SW480 (cell line): Measurements from ENCODE around the gene MLLT11.
"Not testable (repeated sequence)": the region's sequence is repeated elsewhere in the genome, so short reads cannot be mapped to it uniquely, and the experiment has no call there.

Source experiments
- DNase-seq: peaks from one replicate; pipeline ENCODE4 v3.0.0-alpha.2; 2016; ENCODE audit warnings: low spot score

The MLLT11 gene

GRCh38 chr1:151056149-151056548, 4.0 kb upstream of the MLLT11 start:
- DNase-seq = no peak

DNA sequence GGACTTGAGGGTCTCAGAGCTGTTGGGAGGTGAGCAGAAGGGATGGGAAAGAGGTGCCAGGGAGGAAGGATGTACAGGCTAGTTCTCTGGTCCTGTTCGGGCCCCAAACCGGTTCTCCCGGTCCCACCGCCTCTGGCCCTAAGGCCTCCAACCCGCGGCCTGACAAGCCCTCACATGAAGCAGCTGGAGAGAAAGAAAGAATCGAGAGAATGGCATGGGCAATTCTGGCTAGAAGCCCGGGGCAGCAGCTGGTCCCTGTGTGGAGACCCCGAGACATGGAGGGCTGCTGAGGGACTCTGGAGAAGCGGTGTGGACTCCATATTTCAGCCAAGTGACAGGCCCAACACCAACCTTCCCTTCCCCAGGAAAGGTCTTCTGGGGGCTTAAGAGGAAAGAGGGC, 1.5 kb upstream of the MLLT11 start:
- DNase-seq = no peak

DNA sequence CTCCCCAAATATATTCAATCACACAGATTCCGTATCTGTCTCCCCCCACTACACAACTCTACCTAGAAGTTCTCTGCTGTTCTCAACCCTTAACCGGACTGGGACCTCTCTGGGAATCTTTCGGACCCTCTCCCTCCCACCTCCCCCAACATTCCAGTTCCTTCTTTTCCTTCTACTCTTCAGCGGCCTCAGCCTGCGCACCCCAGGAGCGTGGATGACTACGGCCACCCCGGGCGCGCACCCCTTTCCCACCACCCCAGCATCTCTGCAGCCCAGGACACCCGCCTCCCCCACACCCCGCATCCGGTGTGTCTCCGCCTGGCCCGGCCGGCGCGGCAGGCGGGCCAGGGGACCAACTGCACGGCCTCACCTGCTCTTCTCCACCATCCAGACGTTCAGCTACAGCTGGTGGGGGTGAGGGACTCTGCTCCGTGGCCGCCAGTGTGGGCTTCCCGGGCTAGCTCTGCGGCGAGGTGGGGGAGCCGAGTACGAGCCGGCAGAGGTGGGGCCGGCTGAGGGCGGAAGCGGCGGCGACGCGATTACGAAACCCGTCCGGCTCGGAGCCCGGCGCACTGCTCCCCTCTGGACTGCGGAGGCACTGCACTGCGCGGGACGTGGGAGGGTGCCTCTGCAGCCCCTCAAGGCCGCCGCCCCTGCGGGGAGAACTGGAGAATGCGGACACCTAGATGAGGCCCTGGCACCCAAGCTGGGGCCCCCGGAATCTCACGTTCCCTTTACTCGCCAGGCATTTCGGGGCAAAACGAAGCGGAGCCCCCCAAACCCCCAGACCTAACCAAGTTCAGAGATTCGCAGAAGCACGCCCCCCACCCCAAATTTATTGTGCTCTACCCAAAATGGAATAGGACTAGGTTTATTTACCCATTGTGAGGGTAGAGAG, 839 bp upstream of the MLLT11 start, which contains the start of gene CDC42SE1:
CDC42SE1 (minus strand) TSS at position 514 of the 898 bp plus-strand sequence. CDS start 3,892 bp downstream, outside the sequence.
- peak; percentile 83 for DNase-seq

- DNase-seq = no peak
These were observed 642 bp downstream of the MLLT11 start for GRCh38 chr1:151060657-151061421.

GRCh38 chr1:151061704-151062103, 1.5 kb downstream of the MLLT11 start:
- DNase-seq = no peak

DNA sequence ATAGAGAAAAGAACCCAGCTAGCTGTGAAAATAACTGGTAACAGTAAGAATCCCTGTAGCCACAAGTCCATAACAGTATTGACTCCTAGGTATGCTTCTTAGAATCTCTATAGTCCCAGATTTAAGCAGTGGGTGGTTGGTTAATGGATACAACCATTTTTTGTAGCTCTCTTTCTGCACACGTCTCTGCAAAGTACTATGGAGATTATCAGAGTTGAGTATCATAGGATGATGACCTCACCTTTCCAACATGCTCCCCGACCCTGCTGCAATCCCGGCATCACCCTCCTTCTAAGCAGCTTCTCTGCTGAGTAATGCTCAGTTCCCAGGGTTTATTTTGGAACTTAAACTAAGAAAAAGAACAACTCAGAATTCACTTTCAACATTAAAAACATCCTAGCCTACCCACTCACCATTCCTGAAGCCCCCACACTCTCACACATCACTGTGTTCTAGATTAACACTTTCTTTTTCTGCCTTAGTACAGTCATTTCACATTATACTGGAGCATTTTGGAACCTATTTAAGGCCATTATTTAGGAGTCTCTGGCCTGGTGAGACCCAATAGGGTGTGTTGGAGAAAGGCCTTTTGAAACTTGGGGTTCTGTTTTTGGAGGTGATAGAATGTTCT, 2.7 kb downstream of the MLLT11 start:
- no peak for DNase-seq

- no peak for DNase-seq
These were observed 5.0 kb downstream of the MLLT11 start for GRCh38 chr1:151065089-151065645.

DNA sequence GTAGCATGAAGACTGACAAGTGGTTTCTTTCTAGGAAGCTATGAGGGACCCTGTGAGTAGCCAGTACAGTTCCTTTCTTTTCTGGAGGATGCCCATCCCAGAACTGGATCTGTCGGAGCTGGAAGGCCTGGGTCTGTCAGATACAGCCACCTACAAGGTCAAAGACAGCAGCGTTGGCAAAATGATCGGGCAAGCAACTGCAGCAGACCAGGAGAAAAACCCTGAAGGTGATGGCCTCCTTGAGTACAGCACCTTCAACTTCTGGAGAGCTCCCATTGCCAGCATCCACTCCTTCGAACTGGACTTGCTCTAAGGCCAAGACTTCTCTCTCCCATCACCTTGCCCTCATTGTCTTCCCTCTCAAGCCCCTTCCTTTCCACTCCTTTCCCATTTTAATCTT, 7.0 kb downstream of the MLLT11 start:
- no peak for DNase-seq

GRCh38 chr1:151069103-151069486, 8.9 kb downstream of the MLLT11 start:
- DNase-seq = no peak

GRCh38 chr1:151070474-151071276, 10.5 kb downstream of the MLLT11 start, which contains the start of gene GABPB2:
Gene GABPB2 (plus strand): TSS chr1:151070761. CDS start chr1:151088190, 17,429 bp downstream.
- peak; percentile 86 for DNase-seq

DNA sequence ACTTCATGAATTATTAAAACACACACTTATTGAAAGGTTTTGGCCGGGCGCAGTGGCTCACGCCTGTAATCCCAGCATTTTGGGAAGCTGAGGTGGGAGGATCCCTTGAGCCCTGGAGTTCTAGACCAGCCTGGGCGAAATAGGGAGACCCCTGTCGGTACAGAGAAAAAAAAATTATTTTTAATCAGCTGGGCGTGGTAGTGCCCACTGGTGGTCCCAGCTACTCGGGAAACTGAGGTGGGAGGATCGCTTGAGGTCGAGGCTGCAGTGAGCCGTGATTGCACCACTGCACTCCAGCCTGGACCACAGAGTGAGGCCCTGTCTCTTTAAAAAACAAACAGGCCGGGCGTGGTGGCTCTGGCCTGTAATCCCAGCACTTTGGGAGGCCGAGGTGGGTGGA, 12.0 kb downstream of the MLLT11 start:
- no peak for DNase-seq

DNA sequence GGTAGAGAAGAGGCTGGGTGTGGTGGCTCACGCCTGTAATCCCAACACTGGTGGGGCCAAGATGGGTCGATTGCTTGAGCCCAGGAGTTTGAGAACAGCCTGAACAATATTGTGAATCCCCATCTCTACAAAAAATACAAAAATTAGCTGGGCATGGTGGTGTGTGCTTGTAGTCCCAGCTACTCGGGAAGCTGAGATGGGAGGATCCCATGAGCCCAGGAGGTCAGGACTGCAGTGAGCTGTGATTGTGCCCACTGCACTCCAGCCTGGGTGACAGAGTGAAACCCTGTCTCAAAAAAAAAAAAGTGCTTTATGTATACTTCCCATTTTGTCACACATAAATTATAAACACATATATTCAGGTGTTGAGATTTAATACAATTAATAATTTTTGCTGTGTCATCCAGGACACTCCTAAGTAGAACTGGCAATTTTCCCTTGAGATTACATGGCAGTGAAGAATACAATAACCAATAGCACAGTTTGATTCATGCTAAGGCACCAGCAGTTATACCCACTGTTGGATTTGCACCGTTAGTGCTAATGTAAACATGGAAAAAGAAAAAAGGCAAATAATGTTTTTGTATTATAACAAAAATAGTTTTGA, 25.9 kb downstream of the MLLT11 start:
- no peak for DNase-seq

DNA sequence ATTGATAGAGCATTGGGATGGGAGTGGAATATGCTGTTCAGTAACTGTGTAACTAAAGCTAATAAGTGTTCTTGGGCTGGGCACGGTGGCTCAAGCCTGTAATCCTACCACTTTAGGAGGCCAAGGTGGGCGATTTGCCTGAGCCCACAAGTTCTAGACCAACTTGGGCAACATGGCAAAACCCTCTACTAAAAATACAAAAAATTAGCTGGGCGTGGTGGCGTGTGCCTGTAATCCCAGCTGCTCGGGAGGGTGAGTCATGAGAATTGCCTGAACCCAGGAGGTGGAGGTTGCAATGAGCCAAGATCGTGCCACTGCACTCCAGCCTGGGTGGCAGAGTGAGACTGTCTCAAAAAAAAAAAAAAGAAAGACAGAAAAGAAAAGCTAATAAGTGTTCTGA, 37.2 kb downstream of the MLLT11 start:
- not testable (repeated sequence) for DNase-seq

DNA sequence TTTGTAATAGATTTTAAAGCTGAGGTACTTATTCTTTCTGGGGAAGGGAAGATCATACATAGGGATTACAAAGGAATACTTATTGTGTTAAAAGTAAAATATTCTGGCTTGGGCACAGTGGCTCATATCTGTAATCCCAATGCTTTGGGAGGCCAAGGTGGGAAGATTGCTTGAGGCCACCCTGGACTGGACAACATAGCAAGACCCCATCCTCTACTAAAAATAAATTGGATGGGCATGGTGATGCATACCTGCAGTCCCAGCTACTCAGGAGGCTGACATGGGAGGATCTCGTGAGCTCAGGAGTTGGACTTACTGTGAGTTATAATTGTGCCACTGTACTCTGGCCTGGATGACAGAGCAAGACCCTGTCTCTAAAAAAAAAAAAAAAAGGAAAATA, 37.9 kb downstream of the MLLT11 start:
- no peak for DNase-seq

- DNase-seq = no peak
These were observed 44.4 kb downstream of the MLLT11 start for GRCh38 chr1:151104630-151105029.

GRCh38 chr1:151106894-151107293, 46.7 kb downstream of the MLLT11 start:
- DNase-seq = no peak

- no peak for DNase-seq
These were observed 48.1 kb downstream of the MLLT11 start for GRCh38 chr1:151108331-151108730.

- no peak for DNase-seq
These were observed 53.7 kb downstream of the MLLT11 start for GRCh38 chr1:151113877-151114276.
